Esophagus squamous epithelium (tissue), 5 donors: ENCODE measurements around the gene ENTPD2. TPM values are rescaled to one million over a fixed set of nuclear protein-coding genes. Genes with fewer than 3 reads are reported as not detected.

ENCODE experiments used
- DNase-seq: peaks from one replicate; lab custom pipeline; 2025; lab: John Stamatoyannopoulos, UW
- H3K27ac ChIP-seq, 4 donors: fragments of 200-600 bp; sonication (generic); one replicate each; pipeline ENCODE4 v1.5.1; 2016 to 2019; ENCODE audit warnings: mild to moderate bottlenecking in 1 of 4
- H3K27me3 ChIP-seq, 4 donors: fragments of 200-600 bp; sonication (generic); 1 replicate in 3 of 4; 2 replicates in 1 of 4; pipeline versions ENCODE4 v1.5.1 to v1.6.0; 2017 to 2021; ENCODE audit warnings: antibody characterized with exemption in 1 of 4
- H3K36me3 ChIP-seq, 3 donors: fragments of 200-600 bp; sonication (generic); one replicate each; pipeline ENCODE4 v1.5.1; 2016 to 2019
- H3K4me1 ChIP-seq, 3 donors: fragments of 200-600 bp; sonication (generic); one replicate each; pipeline ENCODE4 v1.5.1; 2017 to 2019
- H3K4me3 ChIP-seq, 4 donors: fragments of 200-600 bp; sonication (generic); 1 replicate in 3 of 4; 2 replicates in 1 of 4; pipeline ENCODE4 v1.5.1; 2016 to 2019; ENCODE audit warnings: mild to moderate bottlenecking in 2 of 4, moderate library complexity in 1 of 4
- H3K9me3 ChIP-seq, 3 donors: fragments of 200-600 bp; sonication (generic); one replicate each; pipeline ENCODE4 v1.5.1; 2016 to 2019
- POLR2A ChIP-seq, 4 donors: fragments of 450-650 bp; IDR thresholded peaks; one replicate each; pipeline ENCODE4 v1.6.1; 2017; ENCODE audit warnings: antibody characterized with exemption in 4 of 4, mild to moderate bottlenecking in 4 of 4, moderate library complexity in 3 of 4
- WGBS, 2 donors: methylation state at CpG; one replicate each; pipeline ENCODE4 v1.1.5; 2018; 5-methylcytosine and 5-hydroxymethylcytosine counted together
- intact Hi-C: fragments of 100-400 bp; cut with DNase I; formaldehyde crosslinking; loops from one replicate; pipeline ENCODE4 v1.15.0; 2022
- total RNA-seq, 4 donors: library from RNA; depleted of rRNA; stranded (reverse); fragments of >200 nt; gene quantifications; one replicate each; pipeline ENCODE4 v1.1.0, GENCODE V29; 2016
- TF ChIP-seq, protein P1 (sequence below), 6 experiments: fragments of 450-650 bp in 4 of 6; fragments of 200-600 bp in 2 of 6; sonication (generic) in 2 of 6; IDR thresholded peaks; one replicate each; pipeline ENCODE4 v1.5.1; 2016 to 2019; ENCODE audit warnings: antibody characterized with exemption in 6 of 6, mild to moderate bottlenecking in 4 of 6, moderate library complexity in 4 of 6
- donor health status: DM: yes; HTN: yes; CAD: no.

The ENTPD2 gene
- total RNA-seq = 1 to 10 TPM in 2 of 4 donors, under 1 TPM in 2; 0.47 to 1.3 (median 0.86) TPM

DNA sequence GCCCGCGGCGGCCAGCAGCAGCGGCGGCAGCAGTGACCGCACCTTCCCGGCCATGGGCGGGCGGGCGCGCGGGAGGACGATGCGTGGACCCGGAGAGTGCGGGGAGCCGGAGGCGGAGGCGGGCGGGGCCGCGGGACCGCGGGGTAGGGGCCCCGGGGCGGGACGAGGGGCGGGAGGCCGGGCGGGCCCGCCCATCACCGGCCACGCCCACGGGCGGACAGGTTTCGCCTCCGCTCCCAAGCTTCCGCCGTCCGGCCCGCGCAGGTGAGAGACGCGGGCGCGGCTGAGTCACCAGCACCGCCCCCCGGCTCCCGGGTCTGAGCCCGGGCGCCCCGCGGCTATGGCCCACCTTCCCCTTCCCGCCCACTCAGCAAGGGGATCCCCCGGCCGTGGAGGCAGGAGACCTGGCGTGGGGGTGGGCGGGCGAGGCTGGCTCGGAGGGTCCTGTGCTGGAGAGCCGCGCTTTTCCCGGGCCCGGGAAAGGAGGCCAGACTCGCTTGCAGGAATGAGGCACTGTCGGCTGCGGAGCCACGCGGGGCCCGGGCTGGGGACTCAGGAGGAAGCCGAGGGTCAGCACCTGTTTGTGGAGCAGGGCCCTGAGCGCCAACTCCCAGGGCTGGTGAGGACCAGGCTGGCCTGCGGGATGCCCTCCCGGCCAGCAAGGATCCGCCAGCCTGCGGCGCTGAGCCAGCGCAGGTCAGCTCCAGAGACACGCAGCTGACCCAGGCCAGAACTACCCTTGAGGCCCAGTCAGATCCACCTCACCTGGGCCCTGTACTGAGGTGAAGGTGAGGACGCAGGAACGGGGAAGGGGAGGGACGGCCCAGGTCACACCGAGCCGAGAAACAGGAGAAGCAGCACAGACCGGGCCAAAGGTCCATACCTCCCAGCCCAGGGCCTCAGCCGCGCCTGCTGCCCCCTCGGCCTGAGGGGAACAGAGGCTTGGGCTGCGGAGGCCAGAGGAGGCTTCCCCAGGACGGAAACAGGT, at the start of gene ENTPD2:
Gene ENTPD2, minus strand, starts transcription at position 118 of the 988 bp plus-strand sequence. Its CDS starts 64 bp downstream, at position 54.
- TF ChIP-seq POLR2A (IDR thresholded peaks at IDR 0.05) = peak in 1 of 4 donors; percentile 22
- TF ChIP-seq, protein P1, sequence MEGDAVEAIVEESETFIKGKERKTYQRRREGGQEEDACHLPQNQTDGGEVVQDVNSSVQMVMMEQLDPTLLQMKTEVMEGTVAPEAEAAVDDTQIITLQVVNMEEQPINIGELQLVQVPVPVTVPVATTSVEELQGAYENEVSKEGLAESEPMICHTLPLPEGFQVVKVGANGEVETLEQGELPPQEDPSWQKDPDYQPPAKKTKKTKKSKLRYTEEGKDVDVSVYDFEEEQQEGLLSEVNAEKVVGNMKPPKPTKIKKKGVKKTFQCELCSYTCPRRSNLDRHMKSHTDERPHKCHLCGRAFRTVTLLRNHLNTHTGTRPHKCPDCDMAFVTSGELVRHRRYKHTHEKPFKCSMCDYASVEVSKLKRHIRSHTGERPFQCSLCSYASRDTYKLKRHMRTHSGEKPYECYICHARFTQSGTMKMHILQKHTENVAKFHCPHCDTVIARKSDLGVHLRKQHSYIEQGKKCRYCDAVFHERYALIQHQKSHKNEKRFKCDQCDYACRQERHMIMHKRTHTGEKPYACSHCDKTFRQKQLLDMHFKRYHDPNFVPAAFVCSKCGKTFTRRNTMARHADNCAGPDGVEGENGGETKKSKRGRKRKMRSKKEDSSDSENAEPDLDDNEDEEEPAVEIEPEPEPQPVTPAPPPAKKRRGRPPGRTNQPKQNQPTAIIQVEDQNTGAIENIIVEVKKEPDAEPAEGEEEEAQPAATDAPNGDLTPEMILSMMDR (IDR thresholded peaks at IDR 0.05) = no peak
- no peak for DNase-seq
- WGBS, 2 donors = 0% methylated on average over 1 of the region's 90 CpGs; no CpG with 5 or more reads in 1 of the 2 donors

DNA sequence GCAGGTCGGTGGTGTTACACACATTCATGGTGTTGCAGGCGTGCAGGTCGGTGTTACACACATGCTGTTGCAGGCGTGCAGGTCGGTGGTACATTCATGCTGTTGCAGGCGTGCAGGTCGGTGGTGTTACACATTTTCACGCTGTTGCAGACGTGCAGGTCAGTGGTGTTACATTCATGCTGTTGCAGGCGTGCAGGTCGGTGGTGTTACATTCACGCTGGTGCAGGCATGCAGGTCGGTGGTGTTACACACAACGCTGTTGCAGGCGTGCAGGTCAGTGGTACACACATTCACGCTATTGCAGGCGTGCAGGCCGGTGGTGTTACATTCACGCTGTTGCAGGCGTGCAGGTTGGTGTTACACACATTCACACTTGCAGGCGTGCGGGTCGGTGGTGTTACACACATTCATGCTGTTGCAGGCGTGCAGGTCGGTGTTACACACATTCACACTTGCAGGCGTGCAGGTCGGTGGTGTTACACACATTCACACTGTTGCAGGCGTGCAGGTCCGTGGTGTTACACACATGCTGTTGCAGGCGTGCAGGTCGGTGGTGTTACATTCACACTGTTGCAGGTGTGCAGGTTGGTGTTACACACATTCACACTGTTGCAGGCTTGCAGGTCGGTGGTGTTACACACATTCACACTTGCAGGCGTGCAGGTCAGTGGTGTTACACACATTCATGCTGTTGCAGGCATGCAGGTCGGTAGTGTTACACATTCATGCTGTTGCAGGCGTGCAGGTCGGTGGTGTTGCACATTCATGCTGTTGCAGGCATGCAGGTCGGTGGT, 49.5 kb upstream of the ENTPD2 start:
- intact Hi-C loops = no loop called here
- TF ChIP-seq, protein P1 (IDR thresholded peaks at IDR 0.05) = no peak
- TF ChIP-seq POLR2A (IDR thresholded peaks at IDR 0.05) = no peak
- WGBS, 2 donors = 86 to 90% methylated on average over 26 to 29 of the region's 37 CpGs
- H3K27ac ChIP-seq = no peak overlapping the region
- no peak overlapping the region for H3K4me3 ChIP-seq
- DNase-seq = no peak
- peaks cover 0 to 4% (median 0%) of the 10 kb centered on the region in 3 donors for H3K4me1 ChIP-seq
- no peaks in the 10 kb centered on the region for H3K9me3 ChIP-seq
- no peaks in the 10 kb centered on the region for H3K27me3 ChIP-seq
- peaks cover 53 to 100% (median 56%) of the 10 kb centered on the region in 3 donors for H3K36me3 ChIP-seq

More for the DNA sequence above, at the start of gene ENTPD2:
- H3K27me3 ChIP-seq = peaks cover 0 to 65% (median 7%) of the 10 kb centered on the region in 4 donors
- intact Hi-C loops = no loop called here
- H3K9me3 ChIP-seq = no peaks in the 10 kb centered on the region
- H3K4me1 ChIP-seq = peaks cover 29 to 61% (median 35%) of the 10 kb centered on the region in 3 donors
- H3K36me3 ChIP-seq = no peaks in the 10 kb centered on the region
- peak within 1 kb of the TSS; percentile 17 to 63 (median 52) for H3K27ac ChIP-seq
- peak within 1 kb of the TSS; percentile 41 to 70 (median 51) for H3K4me3 ChIP-seq

DNA sequence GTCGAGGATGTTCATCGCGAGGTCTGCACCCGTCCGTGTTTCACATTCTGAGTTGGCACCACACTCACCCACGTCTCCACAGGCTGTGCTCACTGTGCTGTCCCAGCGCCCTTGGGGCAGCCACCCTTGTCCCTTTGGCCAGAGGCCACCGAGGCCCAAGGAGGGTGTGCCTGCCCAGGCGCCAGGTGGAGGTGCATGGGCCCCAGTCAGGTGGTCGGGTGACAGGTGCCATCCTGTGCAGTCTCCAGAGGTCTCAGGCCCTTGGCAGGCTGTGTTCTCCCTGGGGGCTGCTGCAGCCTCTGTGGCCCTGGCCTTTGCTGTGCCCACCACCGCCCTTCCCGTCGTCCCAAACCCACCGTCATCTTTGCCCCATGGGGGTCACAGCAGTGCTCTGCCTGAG, 45.4 kb upstream of the ENTPD2 start:
- H3K4me1 ChIP-seq = no peaks in the 10 kb centered on the region
- TF ChIP-seq, protein P1 (IDR thresholded peaks at IDR 0.05) = no peak
- TF ChIP-seq POLR2A (IDR thresholded peaks at IDR 0.05) = no peak
- 92 to 94% methylated on average over 10 to 11 of the region's 14 CpGs for WGBS, 2 donors
- H3K4me3 ChIP-seq = no peak overlapping the region
- H3K9me3 ChIP-seq = no peaks in the 10 kb centered on the region
- no peak for DNase-seq
- intact Hi-C loops = no loop called here
- H3K27ac ChIP-seq = no peak overlapping the region
- H3K27me3 ChIP-seq = no peaks in the 10 kb centered on the region
- peaks cover 28 to 100% (median 64%) of the 10 kb centered on the region in 3 donors for H3K36me3 ChIP-seq

DNA sequence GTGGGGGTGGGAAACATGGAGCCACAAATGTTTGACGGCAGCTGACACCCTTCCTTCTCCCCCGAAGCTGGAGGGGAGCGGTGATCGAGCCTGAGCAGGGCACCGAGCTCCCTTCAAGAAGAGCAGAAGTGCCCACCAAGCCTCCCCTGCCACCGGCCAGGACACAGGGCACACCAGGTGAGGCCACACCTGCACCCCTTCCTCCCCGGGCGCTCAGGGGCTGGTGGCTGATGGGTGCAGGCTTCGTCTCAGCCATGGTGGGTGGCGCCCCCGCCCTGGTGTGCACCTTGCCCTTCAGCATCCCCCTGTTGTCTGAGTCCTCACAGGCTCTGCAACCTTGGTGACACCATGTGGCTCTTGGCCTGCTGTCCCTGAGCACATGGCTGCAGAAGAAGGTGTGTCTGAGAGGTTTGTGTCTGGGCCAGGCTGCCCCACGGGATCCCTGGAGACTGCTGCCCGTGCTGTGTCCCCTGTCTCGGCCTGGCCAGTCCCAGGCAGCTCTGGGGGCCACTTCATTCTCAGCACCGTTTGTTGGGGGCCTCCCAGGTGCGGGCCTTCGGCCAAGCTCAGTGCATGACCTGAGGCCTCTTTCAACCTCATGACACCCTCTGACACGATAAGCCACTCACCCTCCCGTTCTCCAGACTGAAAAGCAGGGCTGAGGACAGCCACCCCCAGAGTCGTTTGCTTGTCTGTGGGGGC, 44.1 kb upstream of the ENTPD2 start:
- WGBS, 2 donors = 88 to 100% methylated on average over 2 to 13 of the region's 20 CpGs

More for the DNA sequence above, 44.1 kb upstream of the ENTPD2 start:
- intact Hi-C loops = no loop called here
- DNase-seq = no peak
- Histone ChIP-seq H3K4me3 (no peak overlapping the region), H3K27me3 (no peaks in the 10 kb centered on the region), H3K27ac (no peak overlapping the region), H3K9me3 (no peaks in the 10 kb centered on the region), H3K36me3 (peaks cover 19 to 100% (median 53%) of the 10 kb centered on the region in 3 donors), H3K4me1 (no peaks in the 10 kb centered on the region)
- TF ChIP-seq POLR2A (IDR thresholded peaks at IDR 0.05) = no peak
- TF ChIP-seq, protein P1 (IDR thresholded peaks at IDR 0.05) = no peak
